CD4-positive, alpha-beta T cell treated with Interleukin-6 for 4 hours (primary cell): Measurements from ENCODE around the gene SLC47A1.
A peak's percentile ranks its signal among the peaks of the same experiment; 100 is the strongest.
"Not testable (repeated sequence)": the region's sequence is repeated elsewhere in the genome, so short reads cannot be mapped to it uniquely, and the experiment has no call there.

ENCODE experiments used
- DNase-seq: peaks from one replicate; pipeline ENCODE4 v3.0.0-alpha.2; 2020; ENCODE audit warnings: mixed read lengths

The SLC47A1 gene

GRCh38 chr17:19533718-19534561 is at the start of gene SLC47A1:
SLC47A1 (plus strand) TSS chr17:19533854; CDS start chr17:19533940, 86 bp downstream.
- peak; percentile 13 for DNase-seq

GRCh38 chr17:19485800-19486340 is 47.8 kb upstream of the SLC47A1 start:
- DNase-seq: no peak

GRCh38 chr17:19486351-19487023 is 47.2 kb upstream of the SLC47A1 start:
- DNase-seq: no peak

GRCh38 chr17:19487024-19487600 is 46.5 kb upstream of the SLC47A1 start:
- no peak for DNase-seq

GRCh38 chr17:19492141-19492540 is 41.5 kb upstream of the SLC47A1 start:
- no peak for DNase-seq

- DNase-seq: no peak
Measured at GRCh38 chr17:19494961-19495806, 38.5 kb upstream of the SLC47A1 start.

GRCh38 chr17:19495828-19496528 is 37.7 kb upstream of the SLC47A1 start:
- DNase-seq: no peak

- no peak for DNase-seq
Measured at GRCh38 chr17:19497624-19498023, 36.0 kb upstream of the SLC47A1 start.

- DNase-seq: no peak
Measured at GRCh38 chr17:19501219-19501618, 32.4 kb upstream of the SLC47A1 start.

GRCh38 chr17:19502517-19502916 is 31.1 kb upstream of the SLC47A1 start:
- peak; percentile 26 for DNase-seq

GRCh38 chr17:19505561-19505960 is 28.1 kb upstream of the SLC47A1 start:
- DNase-seq: not testable (repeated sequence)

GRCh38 chr17:19507775-19508576 is 25.7 kb upstream of the SLC47A1 start:
- peak; percentile 78 for DNase-seq

- DNase-seq: no peak
Measured at GRCh38 chr17:19508577-19508867, 25.1 kb upstream of the SLC47A1 start.

- DNase-seq: not testable (repeated sequence)
Measured at GRCh38 chr17:19509281-19509852, 24.3 kb upstream of the SLC47A1 start.

- DNase-seq: no peak
Measured at GRCh38 chr17:19510903-19511302, 22.8 kb upstream of the SLC47A1 start.

GRCh38 chr17:19513897-19514488 is 19.7 kb upstream of the SLC47A1 start:
- DNase-seq: peak; percentile 76

GRCh38 chr17:19517699-19518098 is 16.0 kb upstream of the SLC47A1 start:
- DNase-seq: no peak

- DNase-seq: not testable (repeated sequence)
Measured at GRCh38 chr17:19519388-19520291, 14.0 kb upstream of the SLC47A1 start.

- DNase-seq: no peak
Measured at GRCh38 chr17:19520641-19521040, 13.0 kb upstream of the SLC47A1 start.
